Left kidney (tissue), 8 donors: ENCODE results near the gene DDX39B. TPM values are rescaled to one million over a fixed set of nuclear protein-coding genes. Genes with fewer than 3 reads are reported as not detected.
"Not testable (repeated sequence)": the region's sequence is repeated elsewhere in the genome, so short reads cannot be mapped to it uniquely, and the experiment has no call there.

Experiments
- DNase-seq: peaks from one replicate; pipeline ENCODE4 v3.0.0-alpha.2; 2013
- long read RNA-seq, 8 donors: transcript quantifications; one replicate each; lab custom pipeline, GENCODE V29; 2026
- polyA plus RNA-seq: library from polyadenylated mRNA; unstranded; fragments of 120-200 nt; gene quantifications from one replicate; pipeline ENCODE4 v1.2.1, GENCODE V29; 2013; ENCODE audit not compliant: insufficient read length

DDX39B gene
- 785 TPM for polyA plus RNA-seq
- long read RNA-seq, donor 1, full-length matches to known transcripts, result 98 of 237 reads
- long read RNA-seq, donor 1, partial matches to known transcripts, result 139 of 237 reads
- long read RNA-seq, donor 1, other reads (novel, unspliced or antisense), result 0 of 237 reads
- long read RNA-seq, donor 2, full-length matches to known transcripts, result 96 of 234 reads
- long read RNA-seq, donor 2, partial matches to known transcripts, result 138 of 234 reads
- long read RNA-seq, donor 2, other reads (novel, unspliced or antisense), result 0 of 234 reads
- long read RNA-seq, donor 3, full-length matches to known transcripts, result 102 of 183 reads
- long read RNA-seq, donor 3, partial matches to known transcripts, result 81 of 183 reads
- long read RNA-seq, donor 3, other reads (novel, unspliced or antisense), result 0 of 183 reads
- long read RNA-seq, donor 4, transcript DDX39B-217 (4 exons, 974 nt), result major isoform, 5 of 6 reads
- long read RNA-seq, donor 4, partial matches to known transcripts, result 0 of 6 reads
- long read RNA-seq, donor 4, other reads (novel, unspliced or antisense), result 0 of 6 reads
- long read RNA-seq, donor 5, full-length matches to known transcripts, result 125 of 160 reads
- long read RNA-seq, donor 5, partial matches to known transcripts, result 35 of 160 reads
- long read RNA-seq, donor 5, other reads (novel, unspliced or antisense), result 0 of 160 reads
- long read RNA-seq, donor 6, full-length matches to known transcripts, result 82 of 158 reads
- long read RNA-seq, donor 6, partial matches to known transcripts, result 76 of 158 reads
- long read RNA-seq, donor 6, other reads (novel, unspliced or antisense), result 0 of 158 reads
- long read RNA-seq, donor 7, full-length matches to known transcripts, result 148 of 333 reads
- long read RNA-seq, donor 7, partial matches to known transcripts, result 185 of 333 reads
- long read RNA-seq, donor 7, other reads (novel, unspliced or antisense), result 0 of 333 reads
- long read RNA-seq, donor 8, full-length matches to known transcripts, result 43 of 67 reads
- long read RNA-seq, donor 8, partial matches to known transcripts, result 24 of 67 reads
- long read RNA-seq, donor 8, other reads (novel, unspliced or antisense), result 0 of 67 reads

GRCh38 chr6:31541658-31542521 is at the start of gene DDX39B:
DDX39B (minus strand) TSS chr6:31542003; CDS start chr6:31540532, 1,471 bp downstream.
- peak; percentile 96 for DNase-seq

DNA sequence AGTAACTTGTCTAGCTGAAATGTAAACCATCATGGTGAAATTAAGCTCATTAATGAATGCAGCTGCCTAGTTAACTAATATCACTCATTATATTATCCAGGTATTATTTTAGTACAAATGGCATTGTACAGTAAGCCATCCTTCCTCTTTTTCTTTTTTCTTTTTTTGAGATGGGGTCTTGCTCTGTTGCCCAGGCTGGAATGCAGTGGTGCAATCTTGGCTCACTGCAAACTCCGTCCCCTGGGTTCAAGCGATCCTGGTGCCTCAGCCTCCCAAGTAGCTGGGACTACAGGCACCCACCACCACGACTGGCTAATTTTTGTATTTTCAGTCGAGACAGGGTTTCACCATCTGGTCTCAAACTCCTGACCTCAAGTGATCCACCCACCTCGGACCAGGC is 48.9 kb upstream of the DDX39B start:
- DNase-seq, result not testable (repeated sequence)

GRCh38 chr6:31588871-31589650 is 47.3 kb upstream of the DDX39B start:
- DNase-seq, result no peak

DNA sequence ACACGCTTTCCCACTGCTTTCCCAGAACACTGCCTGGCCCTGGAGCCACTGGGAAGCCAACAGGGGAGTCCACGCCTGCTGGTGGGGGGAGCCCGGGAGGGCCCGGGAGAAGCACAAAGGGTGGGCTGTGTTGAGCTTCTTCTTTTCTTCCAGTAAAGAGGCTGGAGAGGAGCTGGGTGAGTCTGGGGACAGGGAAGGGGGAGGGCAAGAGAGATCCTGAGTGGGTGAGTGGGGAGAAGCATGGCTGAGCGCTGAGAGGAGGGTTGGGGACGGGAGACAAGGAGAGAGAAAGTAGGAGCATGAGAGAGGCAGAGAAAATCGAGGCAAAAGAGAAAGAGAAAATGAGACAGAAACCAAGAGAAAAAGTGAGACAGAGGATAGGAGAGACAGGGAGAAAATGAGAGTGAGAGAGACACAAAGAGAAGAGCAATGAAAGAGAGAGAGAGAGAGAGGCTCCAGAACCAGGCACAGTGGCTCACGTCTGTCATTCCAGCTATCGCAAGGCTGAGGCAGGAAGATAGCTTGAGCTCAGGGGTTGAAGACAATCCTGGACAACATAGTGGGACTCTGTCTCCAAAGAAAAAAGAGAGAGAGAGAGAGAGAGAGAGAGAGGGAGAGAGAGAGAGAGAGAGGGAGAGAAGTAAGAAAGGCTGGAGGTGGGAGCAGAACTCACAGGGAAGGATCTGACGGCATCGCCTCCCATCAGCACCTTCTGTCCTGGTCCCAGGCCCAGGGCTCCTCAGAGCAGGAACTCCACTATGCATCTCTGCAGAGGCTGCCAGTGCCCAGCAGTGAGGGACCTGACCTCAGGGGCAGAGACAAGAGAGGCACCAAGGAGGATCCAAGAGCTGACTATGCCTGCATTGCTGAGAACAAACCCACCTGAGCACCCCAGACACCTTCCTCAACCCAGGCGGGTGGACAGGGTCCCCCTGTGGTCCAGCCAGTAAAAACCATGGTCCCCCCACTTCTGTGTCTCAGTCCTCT is 46.3 kb upstream of the DDX39B start:
- DNase-seq, result no peak

- DNase-seq, result no peak
Observed at GRCh38 chr6:31586599-31587281, 44.9 kb upstream of the DDX39B start.

DNA sequence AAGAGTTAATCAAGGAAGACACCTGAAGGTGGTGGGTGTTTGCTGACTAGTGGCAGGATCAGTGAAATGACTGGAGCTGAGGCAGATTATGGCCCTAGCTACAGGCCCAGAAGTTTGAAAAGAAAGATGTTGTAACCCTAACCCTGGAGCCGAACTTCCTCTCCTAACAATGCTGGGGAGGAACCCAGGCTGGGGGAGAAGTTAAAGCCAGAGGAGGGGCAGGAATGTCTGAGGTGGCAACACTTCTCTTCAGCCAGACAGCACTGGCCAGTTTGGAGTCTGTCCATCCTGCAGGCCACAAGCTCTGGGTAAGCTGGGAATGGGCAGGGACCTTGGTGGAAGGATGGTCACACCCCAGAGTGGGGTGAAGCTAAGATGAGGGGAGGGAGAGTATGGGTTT is 44.2 kb upstream of the DDX39B start, which contains the start of gene LST1:
LST1 (plus strand) TSS at position 270 of the 400 bp plus-strand sequence. CDS start 1,023 bp downstream, outside the sequence.
- no peak for DNase-seq

DNA sequence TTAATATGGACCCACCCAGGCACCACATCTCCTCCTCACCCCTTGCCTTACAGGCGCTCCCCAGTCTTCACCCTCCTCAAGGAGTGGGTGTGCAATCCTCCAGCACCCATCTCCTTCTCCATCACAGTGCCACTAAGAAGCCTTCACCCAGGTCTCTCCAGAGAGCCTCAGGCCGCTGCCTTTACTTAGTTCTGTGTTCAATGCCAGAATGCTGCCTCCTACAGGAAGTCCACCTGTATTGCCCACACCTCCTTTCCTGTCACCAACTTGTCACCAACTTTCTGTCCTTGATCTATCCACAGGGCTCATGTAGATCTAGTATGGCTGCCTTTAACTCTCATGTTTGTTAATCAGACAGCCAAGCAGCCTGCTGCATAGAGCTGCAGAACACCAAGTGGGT is 43.7 kb upstream of the DDX39B start:
- DNase-seq, result no peak

DNA sequence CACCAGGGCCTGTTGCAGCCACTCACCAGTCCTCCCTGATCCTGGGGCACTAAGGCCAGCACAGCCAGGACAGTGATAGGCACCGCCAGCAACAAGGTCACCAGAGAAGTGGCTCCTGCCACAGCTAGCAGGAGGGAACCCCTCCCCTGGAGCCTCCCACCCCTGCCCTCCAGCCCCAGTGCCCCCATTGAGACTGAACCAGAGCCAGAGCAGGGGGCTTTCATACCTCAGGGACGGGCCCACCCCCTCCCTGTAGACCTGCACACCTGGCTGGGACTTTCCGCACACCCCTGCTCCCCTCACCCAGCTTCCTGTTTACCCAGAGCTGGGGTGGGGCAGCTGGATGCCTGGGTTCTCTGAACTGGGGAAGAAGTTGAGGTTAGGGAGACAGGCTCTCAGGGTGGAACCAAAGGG is 40.4 kb upstream of the DDX39B start, which contains the start of gene LTB:
LTB (minus strand) TSS at position 195 of the 414 bp plus-strand sequence; CDS start at position 188, 7 bp downstream.
- DNase-seq, result no peak

DNA sequence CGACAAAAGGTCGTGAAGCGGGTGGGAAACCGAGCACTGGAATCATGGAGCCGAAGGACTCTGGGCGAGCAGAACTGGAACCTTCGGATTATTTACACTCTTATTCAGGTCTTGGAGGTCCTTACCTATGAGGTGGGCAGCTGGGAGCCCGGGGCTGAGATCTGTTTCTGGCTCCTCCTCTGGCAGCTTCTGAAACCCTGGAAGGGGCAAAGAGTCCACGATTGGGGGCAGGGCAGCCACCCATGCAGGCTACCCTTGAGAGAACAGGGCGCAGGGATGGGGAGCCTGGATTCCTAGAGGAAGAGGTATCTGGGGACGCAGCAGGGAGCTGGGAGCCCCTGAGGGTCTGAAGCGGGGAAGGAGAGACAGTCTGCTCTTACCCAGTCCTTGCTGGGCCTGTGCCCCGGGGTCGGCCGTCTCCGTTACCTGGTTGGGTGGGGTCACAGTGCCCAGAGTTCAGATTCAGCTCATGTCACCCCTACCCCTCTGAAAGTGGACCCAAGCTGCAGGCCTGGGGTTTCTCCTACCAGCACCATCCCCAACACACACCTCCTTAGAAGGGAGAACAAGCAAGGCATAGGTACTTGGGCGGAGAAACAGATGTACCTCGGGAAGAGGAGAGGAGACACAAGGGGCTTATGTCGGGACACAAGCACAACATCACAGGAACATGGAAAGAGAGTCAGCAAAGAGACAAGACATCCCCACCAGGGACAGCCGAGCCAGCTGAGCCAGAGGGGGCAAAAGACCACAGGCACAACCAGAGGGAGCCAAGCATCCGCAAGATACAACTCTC is 39.8 kb upstream of the DDX39B start:
- peak; percentile 24 for DNase-seq

DNA sequence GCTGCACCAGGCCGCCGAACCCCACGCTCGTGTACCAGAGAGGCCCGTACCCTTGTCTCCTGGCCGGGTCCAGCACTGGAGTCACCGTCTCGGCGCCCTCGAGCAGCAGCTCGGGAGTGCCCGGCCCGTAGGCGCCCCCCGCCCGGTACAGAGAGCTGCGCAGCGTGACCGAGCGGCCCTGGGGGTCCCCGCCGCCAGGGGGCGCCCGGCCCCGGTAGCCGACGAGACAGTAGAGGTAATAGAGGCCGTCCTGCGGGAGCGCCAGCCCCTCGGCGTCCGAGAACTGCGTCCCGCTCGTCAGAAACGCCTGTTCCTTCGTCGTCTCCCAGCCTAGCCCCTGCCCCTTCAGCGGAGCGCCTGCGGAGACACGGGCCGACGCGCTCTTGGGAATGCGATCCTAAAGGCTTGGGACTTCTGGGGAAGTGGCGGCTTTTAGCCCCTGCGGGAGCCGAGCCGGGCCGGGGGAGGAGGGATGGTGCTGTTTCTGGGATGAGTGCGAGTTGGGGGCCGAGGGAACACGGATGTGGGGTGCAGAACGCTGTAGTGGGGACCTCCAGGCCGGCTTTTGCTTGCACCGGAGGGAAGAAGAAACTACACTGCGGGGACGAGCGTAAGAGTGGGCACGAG is 39.1 kb upstream of the DDX39B start:
- DNase-seq, result peak; percentile 85

DNA sequence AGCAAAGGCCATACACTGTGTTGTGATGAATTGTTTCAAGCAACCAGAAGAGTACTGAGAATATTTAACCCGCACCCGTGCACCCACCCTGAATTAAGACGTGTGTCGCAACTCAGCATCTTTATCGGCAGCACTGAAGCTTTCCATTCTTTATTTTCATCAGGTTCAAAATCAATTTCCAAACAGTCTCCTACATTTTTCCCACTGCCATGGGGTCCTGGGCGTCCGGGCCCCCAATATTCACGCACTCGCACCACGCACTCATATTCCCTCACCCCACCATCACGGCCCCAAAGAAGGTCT is 38.6 kb upstream of the DDX39B start:
- no peak for DNase-seq

GRCh38 chr6:31579546-31580437 is 38.0 kb upstream of the DDX39B start:
- no peak for DNase-seq

DNA sequence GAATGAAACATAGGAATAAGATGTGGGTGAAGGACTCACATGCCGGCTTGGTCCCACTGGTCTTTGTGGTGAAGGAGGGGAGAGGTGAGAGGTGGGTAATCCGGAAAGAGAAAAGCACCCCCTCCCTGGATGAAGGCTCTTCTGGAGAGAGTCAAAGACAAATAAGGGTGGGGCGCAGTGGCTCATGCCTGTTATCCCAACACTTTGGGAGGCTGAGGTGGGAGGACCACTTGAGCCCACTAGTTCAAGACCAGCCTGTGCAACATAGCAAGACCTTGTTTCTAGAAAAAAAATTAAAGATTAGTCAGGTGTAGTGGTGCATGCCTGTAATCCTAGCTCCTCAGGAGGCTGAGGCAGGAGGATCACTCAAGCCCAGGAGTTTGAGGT is 37.3 kb upstream of the DDX39B start:
- no peak for DNase-seq

- DNase-seq, result no peak
Observed at GRCh38 chr6:31578184-31579118, 36.6 kb upstream of the DDX39B start.

DNA sequence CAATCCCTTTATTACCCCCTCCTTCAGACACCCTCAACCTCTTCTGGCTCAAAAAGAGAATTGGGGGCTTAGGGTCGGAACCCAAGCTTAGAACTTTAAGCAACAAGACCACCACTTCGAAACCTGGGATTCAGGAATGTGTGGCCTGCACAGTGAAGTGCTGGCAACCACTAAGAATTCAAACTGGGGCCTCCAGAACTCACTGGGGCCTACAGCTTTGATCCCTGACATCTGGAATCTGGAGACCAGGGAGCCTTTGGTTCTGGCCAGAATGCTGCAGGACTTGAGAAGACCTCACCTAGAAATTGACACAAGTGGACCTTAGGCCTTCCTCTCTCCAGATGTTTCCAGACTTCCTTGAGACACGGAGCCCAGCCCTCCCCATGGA is 35.8 kb upstream of the DDX39B start:
- DNase-seq, result no peak
